GM12892 (cell line): ENCODE measurements around the gene IRS2.

Experiments
- POLR2AphosphoS5 ChIP-seq: IDR thresholded peaks from 2 replicates; pipeline ENCODE4 v1.6.1; 2011; ENCODE audit warnings: low read depth, low read length, control low read depth
- TAF1 ChIP-seq: IDR thresholded peaks from 2 replicates; pipeline ENCODE4 v1.6.1; 2011; ENCODE audit warnings: low read depth, mild to moderate bottlenecking, control low read depth, low read length, borderline replicate concordance

- no peak for TF ChIP-seq POLR2AphosphoS5
- no peak for TF ChIP-seq TAF1
Observed at GRCh38 chr13:109787135-109787954, 962 bp upstream of the IRS2 start.
